ENCODE data around the gene FCGR2B.
"Not testable (repeated sequence)": the region's sequence is repeated elsewhere in the genome, so short reads cannot be mapped to it uniquely, and the experiment has no call there.

- TF ChIP-seq POLR2A (IDR thresholded peaks at IDR 0.05); CTCF (IDR thresholded peaks at IDR 0.05 in 4 of 5, conservative IDR thresholded peaks at IDR 0.05 in 1 of 5): not testable (repeated sequence)
Measured at GRCh38 chr1:161653541-161653940, 9.4 kb upstream of the FCGR2B start.
